ENCODE results near the gene GOPC. TPM values are rescaled to one million over a fixed set of nuclear protein-coding genes. Genes with fewer than 3 reads are reported as not detected.

The GOPC gene
- total and polyA plus RNA-seq, 2 of the 8 experiments (the other 6 are each of a cell fraction or from before 2014, with no cell fraction given) = 5.3 to 19.4 TPM

DNA sequence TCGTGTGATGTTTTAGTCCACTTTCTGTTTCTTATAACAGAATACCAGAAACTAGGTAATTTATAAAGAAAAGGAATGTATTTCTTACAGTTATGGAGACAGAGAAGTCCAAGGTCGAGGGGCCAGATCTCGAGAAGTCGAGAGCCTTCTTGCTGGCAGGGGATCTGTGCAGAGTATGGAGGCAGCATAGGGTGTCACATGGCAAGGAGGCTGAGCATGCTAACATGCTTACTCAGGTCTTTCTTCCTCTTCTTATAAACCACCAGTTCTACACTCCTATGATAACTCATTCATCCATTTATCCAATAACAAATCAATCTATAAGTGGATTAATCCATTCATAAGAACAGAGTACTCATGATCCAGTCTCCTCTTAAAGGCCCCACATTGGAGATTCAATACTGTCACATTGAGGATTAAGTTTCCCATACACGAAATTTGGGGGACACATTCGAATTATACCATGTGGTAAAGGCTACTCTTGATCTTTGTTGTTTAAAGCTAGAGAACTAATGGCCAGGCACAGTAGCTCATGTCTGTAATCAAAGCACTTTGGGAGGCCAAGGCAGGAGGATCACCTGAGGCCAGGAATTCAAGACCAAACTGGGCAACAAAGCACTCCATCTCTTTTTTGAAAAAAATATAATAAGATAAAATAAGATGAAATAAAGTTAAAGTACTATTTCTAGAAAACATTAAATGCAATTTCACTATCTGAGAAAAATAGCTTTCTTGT lies 2.1 kb downstream of the GOPC start (continued):
- TF ChIP-seq SP2 (IDR thresholded peaks at IDR 0.05; ENCODE audit: low read length) (no peak), RBBP5 (IDR thresholded peaks at IDR 0.05; ENCODE audit: borderline replicate concordance, low read depth, low read length) (no peak), POLR2AphosphoS5 (IDR thresholded peaks at IDR 0.05; ENCODE audit: low read depth, low read length) (no peak), YY1 (IDR thresholded peaks at IDR 0.05; ENCODE audit: low read depth, low read length) (no peak)
